Erythroblast (primary cell): ENCODE measurements around the gene SNN.

Experiments
- GATA1 ChIP-seq: IDR thresholded peaks from 2 replicates; pipeline ENCODE4 v1.6.1; 2011; ENCODE audit warnings: low read depth, mild to moderate bottlenecking, control low read depth, low read length, moderate library complexity
- POLR2A ChIP-seq: IDR thresholded peaks from 2 replicates; pipeline ENCODE4 v1.6.1; 2011; ENCODE audit warnings: mild to moderate bottlenecking, low read length

GRCh38 chr16:11671676-11672075 is 3.4 kb downstream of the SNN start:
- TF ChIP-seq POLR2A (no peak), GATA1 (no peak)
